NCI-H1105 treated with DMSO at 0.1 percent for 48 hours (cell line): ENCODE measurements around the gene EYA3.

ENCODE experiments used
- DNase-seq: peaks from one replicate; lab custom pipeline; 2025; lab: John Stamatoyannopoulos, UW

The EYA3 gene

GRCh38 chr1:28088168-28088961 is at the start of gene EYA3:
TSS of gene EYA3 (minus strand) at chr1:28088610. CDS start at chr1:28058026, 30,584 bp downstream.
- peak; percentile 98 for DNase-seq

- no peak for DNase-seq
These were observed 48.7 kb upstream of the EYA3 start for GRCh38 chr1:28136922-28137613.

- DNase-seq: no peak
These were observed 47.9 kb upstream of the EYA3 start for GRCh38 chr1:28136169-28136921.

GRCh38 chr1:28135371-28136168 is 47.2 kb upstream of the EYA3 start:
- DNase-seq: no peak

GRCh38 chr1:28134651-28135207 is 46.3 kb upstream of the EYA3 start:
- DNase-seq: no peak

GRCh38 chr1:28132171-28133167 is 44.1 kb upstream of the EYA3 start:
- no peak for DNase-seq

- DNase-seq: no peak
These were observed 42.5 kb upstream of the EYA3 start for GRCh38 chr1:28130901-28131300.

- no peak for DNase-seq
These were observed 40.7 kb upstream of the EYA3 start for GRCh38 chr1:28129150-28129549.

GRCh38 chr1:28127617-28128257 is 39.3 kb upstream of the EYA3 start:
- DNase-seq: no peak

GRCh38 chr1:28126783-28127490 is 38.5 kb upstream of the EYA3 start:
- no peak for DNase-seq

GRCh38 chr1:28126212-28126611 is 37.8 kb upstream of the EYA3 start:
- no peak for DNase-seq

GRCh38 chr1:28123461-28123961 is 35.1 kb upstream of the EYA3 start:
- DNase-seq: no peak

- no peak for DNase-seq
These were observed 33.8 kb upstream of the EYA3 start for GRCh38 chr1:28122183-28122582.

GRCh38 chr1:28119556-28119955 is 31.1 kb upstream of the EYA3 start:
- DNase-seq: no peak

- DNase-seq: no peak
These were observed 30.4 kb upstream of the EYA3 start for GRCh38 chr1:28118640-28119307.

GRCh38 chr1:28115267-28115666 is 26.9 kb upstream of the EYA3 start:
- DNase-seq: no peak

- DNase-seq: peak; percentile 50
These were observed 26.4 kb upstream of the EYA3 start for GRCh38 chr1:28114844-28115243.

- no peak for DNase-seq
These were observed 24.8 kb upstream of the EYA3 start for GRCh38 chr1:28113242-28113572.
